Natural killer cell (primary cell): ENCODE measurements around the gene NUDCD3. TPM values are rescaled to one million over a fixed set of nuclear protein-coding genes. Genes with fewer than 3 reads are reported as not detected.

Source experiments
- ATAC-seq, 3 donors: fragments of 150-1000 bp in 2 of 3; fragments of 200-7000 bp in 1 of 3; cut with Tn5 transposase; 1 replicate in 1 of 3; 2 replicates in 2 of 3; pipeline ENCODE4 v1.10.0; 2021; ENCODE audit warnings: mild to moderate bottlenecking in 2 of 3, moderate library complexity in 2 of 3
- DNase-seq, 2 donors: peaks; one replicate each; pipeline versions ENCODE4 v3.0.0 to v3.0.0-alpha.2; 2013 to 2021; ENCODE audit warnings: mixed read lengths in 1 of 2
- H3K27ac ChIP-seq: one replicate; pipeline ENCODE4 v1.5.1; 2013; ENCODE audit warnings: mild to moderate bottlenecking, low read length
- H3K27me3 ChIP-seq: one replicate; pipeline ENCODE4 v1.6.1; 2013; ENCODE audit warnings: low read length; ENCODE audit not compliant: control insufficient read depth, insufficient read depth
- H3K36me3 ChIP-seq: one replicate; pipeline ENCODE4 v1.6.1; 2013; ENCODE audit warnings: low read length; ENCODE audit not compliant: control insufficient read depth, insufficient read depth
- H3K4me1 ChIP-seq: one replicate; pipeline ENCODE4 v1.6.1; 2013; ENCODE audit warnings: low read length; ENCODE audit not compliant: control insufficient read depth, insufficient read depth
- H3K4me3 ChIP-seq: one replicate; pipeline ENCODE4 v1.5.1; 2013; ENCODE audit warnings: low read length
- H3K9me3 ChIP-seq: one replicate; pipeline ENCODE4 v1.6.1; 2013; ENCODE audit warnings: low read length; ENCODE audit not compliant: control insufficient read depth, insufficient read depth
- H3K27ac Mint-ChIP-seq, 2 donors: one replicate each; pipeline ENCODE4 v1.8.0; 2022; ENCODE audit warnings: mild to moderate bottlenecking in 2 of 2, mixed read lengths in 2 of 2, moderate library complexity in 1 of 2
- H3K27me3 Mint-ChIP-seq, 2 donors: one replicate each; pipeline ENCODE4 v1.8.0; 2022; ENCODE audit warnings: low read depth in 2 of 2, mixed read lengths in 2 of 2
- H3K36me3 Mint-ChIP-seq: one replicate; pipeline ENCODE4 v1.8.0; 2022; ENCODE audit warnings: mixed read lengths
- H3K4me1 Mint-ChIP-seq, 2 donors: one replicate each; pipeline ENCODE4 v1.8.0; 2022; ENCODE audit warnings: mixed read lengths in 2 of 2
- H3K4me3 Mint-ChIP-seq: one replicate; pipeline ENCODE4 v1.8.0; 2022; ENCODE audit warnings: mild to moderate bottlenecking, moderate library complexity, mixed read lengths
- H3K9me3 Mint-ChIP-seq, 2 donors: one replicate each; pipeline ENCODE4 v1.8.0; 2022; ENCODE audit warnings: mixed read lengths in 2 of 2
- CTCF ChIP-seq: fragments of 200-600 bp; IDR thresholded peaks from one replicate; pipeline ENCODE4 v1.8.0; 2022; ENCODE audit warnings: antibody characterized with exemption
- WGBS: methylation state at CpG from one replicate; pipeline ENCODE4 v1.1.7; 2013; ENCODE audit warnings: missing lambda C conversion rate; ENCODE audit not compliant: insufficient coverage; 5-methylcytosine and 5-hydroxymethylcytosine counted together
- intact Hi-C: fragments of 100-400 bp; cut with micrococcal nuclease; formaldehyde crosslinking; loops from one replicate; pipeline ENCODE4 v1.14.2; 2022
- total RNA-seq, 4 donors: library from RNA; stranded (reverse); fragments of 120-200 nt in 1 of 4; gene quantifications; one replicate each; pipeline versions ENCODE4 v1.2.3 to v1.2.4, GENCODE V29; 2013 to 2022

NUDCD3 gene
- total RNA-seq, 3 donors from 2014 or later (not counting 1 experiment from before 2014, with no cell fraction given) = 50.1 to 79.9 (median 68.7) TPM

- Mint-ChIP-seq H3K4me3 (no peak overlapping the region), H3K27ac (no peak overlapping the region), H3K27me3 (peaks cover 19 to 38% of the 10 kb centered on the region in 2 donors), H3K4me1 (peaks cover 7 to 12% of the 10 kb centered on the region in 2 donors), H3K9me3 (no peaks in the 10 kb centered on the region), H3K36me3 (peaks cover 8% of the 10 kb centered on the region)
- H3K4me1 ChIP-seq = no peaks in the 10 kb centered on the region
- 97% methylated on average over 2 of the region's 2 CpGs for WGBS
- DNase-seq (no peak), ATAC-seq (no peak)
- H3K9me3 ChIP-seq = no peaks in the 10 kb centered on the region
- H3K27ac ChIP-seq = no peak overlapping the region
- no peaks in the 10 kb centered on the region for H3K36me3 ChIP-seq
- H3K27me3 ChIP-seq = peaks cover 17% of the 10 kb centered on the region
- TF ChIP-seq CTCF = no peak
- intact Hi-C loops = no loop called here
- no peak overlapping the region for H3K4me3 ChIP-seq
Measured at GRCh38 chr7:44373418-44373740, 117.1 kb downstream of the NUDCD3 start.

- peaks cover 23% of the 10 kb centered on the region for H3K27me3 ChIP-seq
- no peaks in the 10 kb centered on the region for H3K4me1 ChIP-seq
- ATAC-seq (no peak), DNase-seq (no peak)
- H3K36me3 ChIP-seq = no peaks in the 10 kb centered on the region
- Mint-ChIP-seq H3K9me3 (no peaks in the 10 kb centered on the region), H3K27me3 (peaks cover 23 to 38% of the 10 kb centered on the region in 2 donors), H3K36me3 (peaks cover 8% of the 10 kb centered on the region), H3K4me3 (no peak overlapping the region), H3K4me1 (peaks cover 5 to 12% of the 10 kb centered on the region in 2 donors), H3K27ac (no peak overlapping the region)
- WGBS = 92% methylated on average over 4 of the region's 5 CpGs
- intact Hi-C loops = no loop called here
- TF ChIP-seq CTCF = no peak
- H3K9me3 ChIP-seq = no peaks in the 10 kb centered on the region
- H3K4me3 ChIP-seq = no peak overlapping the region
- no peak overlapping the region for H3K27ac ChIP-seq
Measured at GRCh38 chr7:44372560-44373417, 117.7 kb downstream of the NUDCD3 start.

GRCh38 chr7:44368885-44369284 lies 121.6 kb downstream of the NUDCD3 start:
- no peaks in the 10 kb centered on the region for H3K9me3 Mint-ChIP-seq
- no peak for TF ChIP-seq CTCF
- H3K4me3 Mint-ChIP-seq = no peak overlapping the region
- H3K4me3 ChIP-seq = no peak overlapping the region
- intact Hi-C loops = no loop called here
- no peak overlapping the region for H3K27ac Mint-ChIP-seq
- no peaks in the 10 kb centered on the region for H3K36me3 ChIP-seq
- DNase-seq (no peak), ATAC-seq (no peak)
- peaks cover 31 to 38% of the 10 kb centered on the region in 2 donors for H3K27me3 Mint-ChIP-seq
- peaks cover 28% of the 10 kb centered on the region for H3K27me3 ChIP-seq
- no peaks in the 10 kb centered on the region for H3K9me3 ChIP-seq
- H3K27ac ChIP-seq = no peak overlapping the region
- H3K4me1 ChIP-seq = no peaks in the 10 kb centered on the region
- H3K4me1 Mint-ChIP-seq = peaks cover 0 to 12% of the 10 kb centered on the region in 2 donors
- WGBS = 100% methylated on average over 1 of the region's 1 CpG
- H3K36me3 Mint-ChIP-seq = peaks cover 8% of the 10 kb centered on the region

- Histone ChIP-seq H3K27me3 (peaks cover 28% of the 10 kb centered on the region), H3K4me1 (no peaks in the 10 kb centered on the region), H3K4me3 (no peak overlapping the region), H3K27ac (no peak overlapping the region), H3K36me3 (no peaks in the 10 kb centered on the region), H3K9me3 (no peaks in the 10 kb centered on the region)
- H3K4me1 Mint-ChIP-seq = peaks cover 0 to 12% of the 10 kb centered on the region in 2 donors
- TF ChIP-seq CTCF = no peak
- H3K9me3 Mint-ChIP-seq = no peaks in the 10 kb centered on the region
- H3K36me3 Mint-ChIP-seq = peaks cover 8% of the 10 kb centered on the region
- ATAC-seq (no peak), DNase-seq (no peak)
- no peak overlapping the region for H3K27ac Mint-ChIP-seq
- H3K27me3 Mint-ChIP-seq = peaks cover 31 to 38% of the 10 kb centered on the region in 2 donors
- intact Hi-C loops = no loop called here
- no peak overlapping the region for H3K4me3 Mint-ChIP-seq
Measured at GRCh38 chr7:44368455-44368854, 122.0 kb downstream of the NUDCD3 start.
